H1 (cell line): Measurements from ENCODE around the gene ZNF263. TPM values are rescaled to one million over a fixed set of nuclear protein-coding genes. Genes with fewer than 3 reads are reported as not detected.
A peak's percentile ranks its signal among the peaks of the same experiment; 100 is the strongest.

Experiments used
- CTCF ChIA-PET: fragments of 300-600 bp; sonication (Branson Sonifier 250); formaldehyde crosslinking; loops from one replicate; lab custom pipeline; 2021; ENCODE audit not compliant: partially characterized antibody; lab: Charles Lee
- POLR2A ChIA-PET: fragments of 300-600 bp; sonication (Branson Sonifier 250); formaldehyde crosslinking; loops from one replicate; lab custom pipeline; 2021; ENCODE audit warnings: inconsistent platforms; ENCODE audit not compliant: partially characterized antibody; lab: Charles Lee
- DNase-seq, 2 experiments: peaks; one replicate each; pipeline versions ENCODE4 v3.0.0 to v3.0.0-alpha.2; 2010 to 2022; ENCODE audit warnings: low spot score in 2 of 2, low read depth in 1 of 2, mixed read lengths in 1 of 2
- FAIRE-seq: peaks from 2 replicates; lab custom pipeline; 2011; peaks lifted over from hg19 to GRCh38; lab: Jason Lieb, UNC
- H2AFZ ChIP-seq: 2 replicates; pipeline ENCODE4 v1.8.1; 2012; ENCODE audit warnings: low read length, inconsistent platforms
- H2AK5ac ChIP-seq: 2 replicates; pipeline ENCODE4 v1.6.1; 2013; ENCODE audit warnings: low read depth, low read length
- H2BK120ac ChIP-seq: replicated peaks from 2 replicates; pipeline ENCODE3; 2013; ENCODE audit warnings: low read depth, low read length, inconsistent platforms
- H2BK12ac ChIP-seq: 2 replicates; pipeline ENCODE4 v1.6.1; 2013; ENCODE audit warnings: low read depth, low read length
- H2BK15ac ChIP-seq: 2 replicates; pipeline ENCODE4 v1.6.1; 2013; ENCODE audit warnings: low read length
- H2BK20ac ChIP-seq: 2 replicates; pipeline ENCODE4 v1.6.1; 2013; ENCODE audit warnings: low read length
- H2BK5ac ChIP-seq: 2 replicates; pipeline ENCODE4 v1.6.1; 2013; ENCODE audit warnings: low read depth, low read length
- H3K14ac ChIP-seq: 2 replicates; pipeline ENCODE4 v1.6.1; 2013; ENCODE audit warnings: inconsistent platforms; ENCODE audit not compliant: insufficient read length
- H3K18ac ChIP-seq: 2 replicates; pipeline ENCODE4 v1.6.1; 2013; ENCODE audit warnings: low read length; ENCODE audit errors: extremely low read depth
- H3K23ac ChIP-seq: 2 replicates; pipeline ENCODE4 v1.6.1; 2013; ENCODE audit warnings: inconsistent platforms; ENCODE audit not compliant: insufficient read length
- H3K23me2 ChIP-seq: 2 replicates; pipeline ENCODE4 v1.6.1; 2013; ENCODE audit warnings: low read depth, low read length
- H3K27ac ChIP-seq: 2 replicates; pipeline ENCODE4 v1.6.1; 2011; ENCODE audit warnings: low read depth, low read length, inconsistent platforms
- H3K27me3 ChIP-seq, 4 experiments: replicated peaks in 1 of 4; 1 replicate in 1 of 4; 2 replicates in 3 of 4; pipeline versions ENCODE4 v1.6.1 to v1.8.1; 2011 to 2013; ENCODE audit warnings: low read length in 3 of 4, mild to moderate bottlenecking in 3 of 4, inconsistent platforms in 2 of 4, mixed read lengths in 2 of 4, moderate library complexity in 1 of 4; ENCODE audit not compliant: control insufficient read depth in 3 of 4, insufficient read depth in 3 of 4; ENCODE audit errors: extremely low read depth in 1 of 4
- H3K36me3 ChIP-seq, 4 experiments: 2 replicates each; pipeline versions ENCODE4 v1.6.1 to v1.8.1; 2011 to 2013; ENCODE audit warnings: mild to moderate bottlenecking in 4 of 4, low read length in 3 of 4, moderate library complexity in 2 of 4, control low read depth in 1 of 4, inconsistent platforms in 1 of 4; ENCODE audit not compliant: insufficient read depth in 4 of 4, control insufficient read depth in 2 of 4
- H3K4ac ChIP-seq: replicated peaks from 2 replicates; pipeline ENCODE3; 2013; ENCODE audit warnings: low read length, low read depth, mixed read lengths, inconsistent platforms; ENCODE audit not compliant: insufficient read length
- H3K4me1 ChIP-seq, 4 experiments: replicated peaks in 1 of 4; 1 replicate in 1 of 4; 2 replicates in 3 of 4; pipeline versions ENCODE4 v1.6.1 to v1.8.1; 2011 to 2013; ENCODE audit warnings: low read length in 3 of 4, inconsistent platforms in 2 of 4, mixed read lengths in 1 of 4; ENCODE audit not compliant: insufficient read depth in 4 of 4, control insufficient read depth in 3 of 4
- H3K4me2 ChIP-seq, 2 experiments: 2 replicates each; pipeline versions ENCODE4 v1.6.1 to v1.8.1; 2011 to 2013; ENCODE audit warnings: low read depth in 2 of 2, low read length in 2 of 2, control low read depth in 1 of 2, inconsistent platforms in 1 of 2, mild to moderate bottlenecking in 1 of 2; ENCODE audit not compliant: insufficient read depth in 1 of 2
- H3K4me3 ChIP-seq, 4 experiments: fragments of 200-600, 300-600 bp in 1 of 4; sonication (generic), shearing (Covaris generic), sonication (Bioruptor Twin) in 1 of 4; 2 replicates each; pipeline versions ENCODE4 v1.5.1 to v1.8.1; 2011 to 2016; ENCODE audit warnings: low read length in 4 of 4, low read depth in 3 of 4, control low read depth in 2 of 4, inconsistent platforms in 2 of 4, mild to moderate bottlenecking in 2 of 4, mixed read lengths in 1 of 4, moderate library complexity in 1 of 4; ENCODE audit not compliant: insufficient read depth in 2 of 4; ENCODE audit errors: extremely low read depth in 1 of 4
- H3K56ac ChIP-seq: replicated peaks from 2 replicates; pipeline ENCODE3; 2013; ENCODE audit warnings: low read depth, mild to moderate bottlenecking, mixed read lengths, low read length, inconsistent platforms; ENCODE audit not compliant: insufficient read length
- H3K79me1 ChIP-seq: 2 replicates; pipeline ENCODE4 v1.6.1; 2013; ENCODE audit warnings: low read depth, low read length, control low read depth
- H3K79me2 ChIP-seq, 2 experiments: 2 replicates each; pipeline versions ENCODE4 v1.6.1 to v1.8.1; 2012 to 2013; ENCODE audit warnings: low read length in 2 of 2, mild to moderate bottlenecking in 2 of 2, inconsistent platforms in 1 of 2; ENCODE audit not compliant: insufficient read depth in 2 of 2, control insufficient read depth in 1 of 2
- H3K9ac ChIP-seq, 4 experiments: replicated peaks in 1 of 4; 1 replicate in 1 of 4; 2 replicates in 3 of 4; pipeline versions ENCODE4 v1.6.1 to v1.8.1; 2011 to 2013; ENCODE audit warnings: low read depth in 3 of 4, low read length in 3 of 4, control low read depth in 2 of 4, mild to moderate bottlenecking in 2 of 4, moderate library complexity in 2 of 4, inconsistent platforms in 1 of 4; ENCODE audit errors: extremely low read depth in 1 of 4
- H3K9me3 ChIP-seq, 2 experiments: 2 replicates each; pipeline versions ENCODE4 v1.6.1 to v1.8.1; 2012 to 2013; ENCODE audit warnings: mild to moderate bottlenecking in 2 of 2, moderate library complexity in 2 of 2, control low read depth in 1 of 2, inconsistent platforms in 1 of 2, low read depth in 1 of 2, low read length in 1 of 2, mixed read lengths in 1 of 2; ENCODE audit not compliant: insufficient read depth in 2 of 2
- H4K20me1 ChIP-seq, 2 experiments: replicated peaks in 1 of 2; 2 replicates each; pipeline versions ENCODE3 to v1.8.1; 2011 to 2013; ENCODE audit warnings: inconsistent platforms in 2 of 2, low read length in 2 of 2, mild to moderate bottlenecking in 1 of 2; ENCODE audit not compliant: insufficient read depth in 2 of 2, control insufficient read depth in 1 of 2
- H4K5ac ChIP-seq: 2 replicates; pipeline ENCODE4 v1.6.1; 2013; ENCODE audit warnings: low read length, low read depth, mixed read lengths, inconsistent platforms; ENCODE audit not compliant: insufficient read length
- H4K8ac ChIP-seq: 2 replicates; pipeline ENCODE4 v1.8.0; 2013; ENCODE audit warnings: mild to moderate bottlenecking, moderate library complexity, low read length, inconsistent platforms; ENCODE audit not compliant: insufficient read depth; ENCODE audit errors: extremely low read depth
- H4K91ac ChIP-seq: replicated peaks from 2 replicates; pipeline ENCODE3; 2013; ENCODE audit warnings: low read length, mixed read lengths, inconsistent platforms; ENCODE audit not compliant: insufficient read length
- PHF8 ChIP-seq: fragments of 200-600 bp; sonication (generic); conservative IDR thresholded peaks from 2 replicates; pipeline ENCODE4 v1.7.1; 2012; ENCODE audit warnings: low read depth, mild to moderate bottlenecking, inconsistent platforms, low read length, moderate library complexity
- RAD21 ChIP-seq, 2 experiments: IDR thresholded peaks in 1 of 2; conservative IDR thresholded peaks in 1 of 2; 2 replicates each; pipeline ENCODE4 v1.6.1; 2011; ENCODE audit warnings: low read depth in 2 of 2, low read length in 2 of 2, improper control_type of control experiment in 1 of 2, inconsistent platforms in 1 of 2, mild to moderate bottlenecking in 1 of 2, moderate library complexity in 1 of 2
- WGBS, 2 experiments: shearing (Covaris generic) in 1 of 2; methylation state at CpG; one replicate each; pipeline versions ENCODE4 v1.1.6 to v1.1.7; 2013 to 2015; ENCODE audit warnings: low lambda C conversion rate in 2 of 2, mixed read lengths in 2 of 2, inconsistent platforms in 1 of 2, low coverage in 1 of 2, missing lambda C conversion rate in 1 of 2; ENCODE audit not compliant: insufficient replicate concordance in 2 of 2, insufficient coverage in 1 of 2, insufficient read length in 1 of 2; ENCODE audit errors: extremely low coverage in 1 of 2, missing lambda C conversion rate in 1 of 2; 5-methylcytosine and 5-hydroxymethylcytosine counted together
- polyA plus RNA-seq, 7 experiments: library from polyadenylated mRNA; depleted of rRNA in 3 of 7; stranded (reverse) in 5 of 7; unstranded in 2 of 7; fragments of >200 nt in 5 of 7; fragments of 200-250 nt in 2 of 7; gene quantifications; 1 replicate in 5 of 7; 2 replicates in 1 of 7; 4 replicates in 1 of 7; pipeline versions ENCODE4 v1.2.1 to v1.2.3, GENCODE V29; 2011 to 2013; ENCODE audit warnings: missing spikeins in 2 of 7, mixed read lengths in 2 of 7
- total RNA-seq: library from RNA; stranded (reverse); fragmentation: NEBNext Ultra II Directional; extraction: Animal tissue kit (Norgen Biotek cat#: 25700); gene quantifications from 2 replicates; pipeline ENCODE4 v1.2.1, GENCODE V29; 2021
- TF ChIP-seq, protein P1 (sequence below), 3 experiments: IDR thresholded peaks; 1 replicate in 2 of 3; 2 replicates in 1 of 3; pipeline versions ENCODE4 v1.5.1 to v1.6.1; 2011; ENCODE audit warnings: low read length in 3 of 3, mild to moderate bottlenecking in 3 of 3, inconsistent platforms in 2 of 3, low read depth in 1 of 3, moderate library complexity in 1 of 3; ENCODE audit not compliant: insufficient read depth in 1 of 3; ENCODE audit errors: control extremely low read depth in 1 of 3

ZNF263 gene
- total and polyA plus RNA-seq, 2 of the 8 experiments (the other 6 are each of a cell fraction or from before 2014, with no cell fraction given), result 9.2 to 26.7 TPM

DNA sequence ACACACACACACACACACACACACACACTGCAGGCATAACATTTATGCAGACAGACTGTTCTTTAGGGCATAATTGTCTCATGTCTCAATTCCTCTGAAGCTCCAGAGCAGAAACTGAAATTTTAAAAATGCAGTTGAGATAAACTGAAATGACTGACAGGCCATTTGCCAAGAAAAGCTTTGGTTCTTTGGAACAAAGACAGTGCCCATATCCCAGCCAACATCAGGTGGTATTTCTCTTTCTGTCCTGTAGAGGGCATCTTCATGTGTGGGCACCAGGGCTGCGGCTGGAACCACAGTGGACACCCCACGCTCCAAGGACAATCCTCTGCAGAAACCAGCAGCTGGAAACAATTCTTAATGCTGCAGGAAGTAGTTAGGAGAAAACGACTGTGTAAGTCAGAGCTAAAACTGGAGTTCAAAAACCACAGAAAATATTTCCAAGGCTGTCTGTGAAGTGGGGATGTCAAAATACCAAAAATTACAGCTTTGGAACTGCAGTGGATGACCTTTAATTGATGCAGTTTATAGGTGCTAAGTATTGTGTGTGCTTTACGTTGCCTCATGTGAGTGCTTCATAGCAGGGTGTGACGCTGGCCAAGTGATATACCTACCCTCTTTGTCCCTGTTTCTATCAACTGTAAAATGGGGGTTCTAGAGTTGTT is 16.3 kb upstream of the ZNF263 start:
- no peaks in the 10 kb centered on the region for H3K4me1 ChIP-seq
- CTCF ChIA-PET, result interaction anchor here (0.5 to 2.6 kb wide), 28 partner anchors 9 to 253 kb away, joined by 3 to 24 read pairs (median 4); partner anchors contain the start of genes MEFV, ZNF174 and ZNF263
- no peaks in the 10 kb centered on the region for H3K79me1 ChIP-seq
- H3K9me3 ChIP-seq, result peaks cover 0 to 5% of the 10 kb centered on the region in 2 experiments; a peak in 2 of 4 replicates
- no peak overlapping the region for H3K27ac ChIP-seq
- no peak for DNase-seq
- H3K4ac ChIP-seq, result no peak overlapping the region
- no peaks in the 10 kb centered on the region for H4K20me1 ChIP-seq
- H3K56ac ChIP-seq, result no peak overlapping the region
- H3K23me2 ChIP-seq, result no peaks in the 10 kb centered on the region; the same call in 1 of the 2 replicates
- POLR2A ChIA-PET, result interaction anchor here (1.0 to 6.3 kb wide), 4 partner anchors 10 to 16 kb away, joined by 3 to 53 read pairs (median 5); partner anchors contain the start of gene ZNF263
- H3K4me2 ChIP-seq, result no peak overlapping the region
- no peak overlapping the region for H4K8ac ChIP-seq
- H3K36me3 ChIP-seq, result no peaks in the 10 kb centered on the region
- H3K9ac ChIP-seq, result no peak overlapping the region
- H3K14ac ChIP-seq, result no peak overlapping the region
- no peak overlapping the region for H3K4me3 ChIP-seq
- no peak overlapping the region for H2BK20ac ChIP-seq
- no peak overlapping the region for H3K23ac ChIP-seq
- H2BK15ac ChIP-seq, result no peak overlapping the region
- H2AFZ ChIP-seq, result no peak overlapping the region
- peak; percentile 71 for FAIRE-seq
- no peak overlapping the region for H2BK5ac ChIP-seq
- no peak overlapping the region for H4K91ac ChIP-seq
- no peak overlapping the region for H4K5ac ChIP-seq
- no peaks in the 10 kb centered on the region for H3K79me2 ChIP-seq
- no peak overlapping the region for H2BK12ac ChIP-seq
- H3K27me3 ChIP-seq, result no peaks in the 10 kb centered on the region
- no peak overlapping the region for H3K18ac ChIP-seq
- 72% methylated on average over 5 of the region's 5 CpGs; no CpG with 5 or more reads in 1 of the 2 experiments for WGBS, 2 experiments
- H2BK120ac ChIP-seq, result no peak overlapping the region
- H2AK5ac ChIP-seq, result no peak overlapping the region
- TF ChIP-seq PHF8 (no peak), RAD21 (IDR thresholded peaks at IDR 0.05 in 1 of 2, conservative IDR thresholded peaks at IDR 0.05 in 1 of 2; ENCODE audit: low read depth in 2 of 2, low read length in 2 of 2) (peak; percentile 36 to 58)
- TF ChIP-seq, protein P1, sequence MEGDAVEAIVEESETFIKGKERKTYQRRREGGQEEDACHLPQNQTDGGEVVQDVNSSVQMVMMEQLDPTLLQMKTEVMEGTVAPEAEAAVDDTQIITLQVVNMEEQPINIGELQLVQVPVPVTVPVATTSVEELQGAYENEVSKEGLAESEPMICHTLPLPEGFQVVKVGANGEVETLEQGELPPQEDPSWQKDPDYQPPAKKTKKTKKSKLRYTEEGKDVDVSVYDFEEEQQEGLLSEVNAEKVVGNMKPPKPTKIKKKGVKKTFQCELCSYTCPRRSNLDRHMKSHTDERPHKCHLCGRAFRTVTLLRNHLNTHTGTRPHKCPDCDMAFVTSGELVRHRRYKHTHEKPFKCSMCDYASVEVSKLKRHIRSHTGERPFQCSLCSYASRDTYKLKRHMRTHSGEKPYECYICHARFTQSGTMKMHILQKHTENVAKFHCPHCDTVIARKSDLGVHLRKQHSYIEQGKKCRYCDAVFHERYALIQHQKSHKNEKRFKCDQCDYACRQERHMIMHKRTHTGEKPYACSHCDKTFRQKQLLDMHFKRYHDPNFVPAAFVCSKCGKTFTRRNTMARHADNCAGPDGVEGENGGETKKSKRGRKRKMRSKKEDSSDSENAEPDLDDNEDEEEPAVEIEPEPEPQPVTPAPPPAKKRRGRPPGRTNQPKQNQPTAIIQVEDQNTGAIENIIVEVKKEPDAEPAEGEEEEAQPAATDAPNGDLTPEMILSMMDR (IDR thresholded peaks at IDR 0.05; ENCODE audit: control extremely low read depth in 1 of 3, insufficient read depth in 1 of 3, low read depth in 1 of 3, low read length in 3 of 3), result peak; percentile 57 to 73 (median 59)
